ENCODE measurements around the gene HAUS1.

DNA sequence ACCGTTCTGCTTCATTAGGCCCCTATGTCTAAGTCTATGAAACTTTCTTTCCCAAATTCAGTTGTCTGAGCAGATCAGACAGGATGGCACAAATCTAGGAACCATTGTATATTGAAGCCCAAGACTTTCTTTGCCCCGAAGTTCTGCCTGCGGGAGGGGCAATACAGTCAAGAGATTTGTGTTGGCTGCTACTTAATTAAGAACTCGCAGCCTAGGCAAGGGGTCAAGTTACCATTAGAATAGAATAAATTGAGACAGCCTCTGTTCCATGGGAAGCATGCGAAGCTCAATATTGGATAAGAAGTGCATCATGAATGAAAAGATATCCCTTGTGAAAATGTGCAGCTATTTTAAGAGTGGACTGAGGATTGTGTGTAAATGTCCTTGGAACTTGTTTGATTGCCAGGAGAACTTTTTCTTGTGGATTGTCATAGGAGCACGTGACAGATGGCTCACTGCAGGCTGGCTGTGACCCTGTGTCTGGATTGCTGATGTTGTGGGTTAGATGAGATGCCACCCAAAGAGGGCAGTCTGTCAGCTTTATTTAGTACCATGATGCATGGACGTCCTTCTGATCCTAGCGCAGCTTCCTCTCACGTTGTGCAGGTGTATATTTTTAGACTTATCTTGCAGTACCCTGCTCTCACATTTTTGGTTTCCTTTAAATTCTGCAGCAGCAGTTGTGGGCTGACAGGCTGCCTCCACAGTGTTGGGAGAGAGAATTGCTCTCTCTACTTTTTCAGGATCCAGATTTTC is 30.9 kb downstream of the HAUS1 start:
- no peak for TF ChIP-seq CTCF (IDR thresholded peaks at IDR 0.05)
- TF ChIP-seq EZH2 (IDR thresholded peaks at IDR 0.05; ENCODE audit: borderline replicate concordance, insufficient read depth, low read depth, low read length, poor library complexity, severe bottlenecking): no peak
